Upper lobe of right lung (tissue), 1 donor: ENCODE measurements around the gene METTL9. TPM values are rescaled to one million over a fixed set of nuclear protein-coding genes. Genes with fewer than 3 reads are reported as not detected.
"Not testable (repeated sequence)": the region's sequence is repeated elsewhere in the genome, so short reads cannot be mapped to it uniquely, and the experiment has no call there.

Experiments used
- ATAC-seq: fragments of 200-7000 bp; cut with Tn5 transposase; one replicate; pipeline ENCODE4 v1.9.1; 2020; ENCODE audit warnings: mild to moderate bottlenecking, moderate library complexity
- DNase-seq: peaks from one replicate; pipeline ENCODE4 v3.0.0-alpha.2; 2020
- H3K27ac ChIP-seq: fragments of 200-600 bp; one replicate; pipeline ENCODE4 v1.8.0; 2022
- H3K27me3 ChIP-seq: fragments of 200-600 bp; one replicate; pipeline ENCODE4 v1.8.0; 2022; ENCODE audit warnings: mild to moderate bottlenecking
- H3K36me3 ChIP-seq: fragments of 200-600 bp; one replicate; pipeline ENCODE4 v1.8.0; 2022
- H3K4me1 ChIP-seq: fragments of 200-600 bp; one replicate; pipeline ENCODE4 v1.8.0; 2022
- H3K4me3 ChIP-seq: fragments of 200-600 bp; one replicate; pipeline ENCODE4 v1.8.0; 2022; ENCODE audit warnings: mild to moderate bottlenecking
- H3K9me3 ChIP-seq: fragments of 200-600 bp; one replicate; pipeline ENCODE4 v1.8.0; 2022
- CTCF ChIP-seq: fragments of 200-600 bp; IDR thresholded peaks from one replicate; pipeline ENCODE4 v1.8.0; 2022; ENCODE audit warnings: antibody characterized with exemption
- intact Hi-C: fragments of 100-400 bp; cut with DNase I; formaldehyde crosslinking; loops from one replicate; pipeline ENCODE4 v1.11.0; 2022
- total RNA-seq: library from RNA; stranded (reverse); fragmentation: NEBNext Ultra II Directional; extraction: Animal tissue kit (Norgen Biotek cat#: 25700); gene quantifications from one replicate; pipeline ENCODE4 v1.2.1, GENCODE V29; 2021
- donor health status: DM: no; HTN: yes; CAD: no; lungs with severe emphysema.

METTL9 gene
- total RNA-seq, 1 donor from 2014 or later, result 84.0 TPM

DNA sequence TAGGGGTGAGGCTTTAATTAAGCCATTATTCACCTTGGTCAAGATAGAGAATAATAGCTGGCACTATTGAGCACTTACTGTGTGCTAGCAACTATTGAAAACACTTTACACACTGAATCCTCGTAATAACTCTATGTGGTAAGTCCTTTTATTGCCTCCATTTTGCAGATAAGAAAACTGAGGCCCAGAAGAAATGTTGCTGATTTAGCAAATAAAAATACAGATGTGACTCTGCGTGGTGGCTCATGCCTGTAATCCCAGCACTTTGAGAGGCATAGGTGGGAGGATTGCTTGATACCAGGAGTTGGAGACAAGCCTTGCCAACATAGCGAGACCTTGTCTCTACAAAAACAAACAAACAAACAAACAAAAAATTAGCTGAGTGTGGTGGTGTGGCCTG, 83.8 kb downstream of the METTL9 start:
- no peak for TF ChIP-seq CTCF
- Histone ChIP-seq H3K4me1 (no peaks in the 10 kb centered on the region), H3K27me3 (no peaks in the 10 kb centered on the region), H3K36me3 (no peaks in the 10 kb centered on the region), H3K9me3 (no peaks in the 10 kb centered on the region), H3K4me3 (no peak overlapping the region), H3K27ac (no peak overlapping the region)
- no peak for DNase-seq
- intact Hi-C loops, result no loop called here
- no peak for ATAC-seq

- ATAC-seq, result peak; percentile 49
These were observed 84.8 kb downstream of the METTL9 start for GRCh38 chr16:21684199-21684598.

GRCh38 chr16:21685034-21685455, 85.7 kb downstream of the METTL9 start:
- Histone ChIP-seq H3K36me3 (no peaks in the 10 kb centered on the region), H3K4me1 (no peaks in the 10 kb centered on the region), H3K27me3 (no peaks in the 10 kb centered on the region), H3K4me3 (no peak overlapping the region), H3K9me3 (no peaks in the 10 kb centered on the region), H3K27ac (no peak overlapping the region)
- no peak for DNase-seq
- intact Hi-C loops, result no loop called here
- no peak for ATAC-seq
- TF ChIP-seq CTCF, result no peak

More at GRCh38 chr16:21684199-21684598, 84.8 kb downstream of the METTL9 start:
- no peak for DNase-seq
- H3K4me1 ChIP-seq, result no peaks in the 10 kb centered on the region
- H3K4me3 ChIP-seq, result no peak overlapping the region
- no peaks in the 10 kb centered on the region for H3K27me3 ChIP-seq
- H3K36me3 ChIP-seq, result no peaks in the 10 kb centered on the region
- no peak overlapping the region for H3K27ac ChIP-seq
- H3K9me3 ChIP-seq, result no peaks in the 10 kb centered on the region
- intact Hi-C loops, result no loop called here
- TF ChIP-seq CTCF, result peak; percentile 45

GRCh38 chr16:21689107-21689506, 89.7 kb downstream of the METTL9 start:
- H3K27ac ChIP-seq, result no peak overlapping the region
- no peaks in the 10 kb centered on the region for H3K36me3 ChIP-seq
- intact Hi-C loops, result no loop called here

DNA sequence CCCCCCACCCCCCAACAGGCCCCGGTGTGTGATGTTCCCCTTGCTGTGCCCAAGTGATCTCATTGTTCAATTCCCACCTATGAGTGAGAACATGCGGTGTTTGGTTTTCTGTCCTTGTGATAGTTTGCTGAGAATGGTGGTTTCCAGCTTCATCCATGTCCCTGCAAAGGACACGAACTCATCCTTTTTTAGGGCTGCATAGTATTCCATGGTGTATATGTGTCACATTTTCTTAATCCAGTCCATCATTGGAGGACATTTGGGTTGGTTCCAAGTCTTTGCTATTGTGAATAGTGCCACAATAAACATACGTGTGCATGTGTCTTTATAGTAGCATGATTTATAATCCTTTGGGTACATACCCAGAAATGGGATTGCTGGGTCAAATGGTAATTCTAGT, 91.6 kb downstream of the METTL9 start:
- H3K27ac ChIP-seq, H3K27me3 ChIP-seq, H3K4me1 ChIP-seq, H3K9me3 ChIP-seq, DNase-seq, H3K36me3 ChIP-seq, intact Hi-C loops, ATAC-seq, H3K4me3 ChIP-seq: not testable (repeated sequence)

More at GRCh38 chr16:21689107-21689506, 89.7 kb downstream of the METTL9 start:
- no peak for TF ChIP-seq CTCF
- Histone ChIP-seq H3K4me1 (no peaks in the 10 kb centered on the region), H3K9me3 (no peaks in the 10 kb centered on the region), H3K4me3 (no peak overlapping the region), H3K27me3 (no peaks in the 10 kb centered on the region)
- DNase-seq, result no peak
- ATAC-seq, result no peak

DNA sequence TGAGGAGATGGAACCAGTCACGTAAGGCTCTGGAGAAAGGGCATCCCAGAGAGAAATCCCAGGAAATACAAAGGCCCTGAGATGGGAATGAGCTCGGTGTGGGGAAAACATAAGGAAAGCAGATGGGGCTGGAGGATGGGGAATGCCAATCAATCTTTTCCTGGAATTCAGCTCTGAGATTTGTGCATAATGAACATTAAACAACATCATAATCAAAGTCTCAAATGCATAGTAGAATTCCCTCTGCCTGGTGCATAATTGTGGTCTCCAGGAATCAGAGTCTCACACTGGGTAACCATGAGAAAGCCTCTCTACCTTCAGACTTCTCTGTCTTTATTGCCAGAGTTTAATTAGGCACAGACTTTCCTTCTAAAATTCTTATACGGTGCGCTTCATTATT, 95.2 kb downstream of the METTL9 start:
- ATAC-seq (no peak), DNase-seq (no peak)
- intact Hi-C loops, result no loop called here
- Histone ChIP-seq H3K4me1 (no peaks in the 10 kb centered on the region), H3K9me3 (no peaks in the 10 kb centered on the region), H3K27me3 (no peaks in the 10 kb centered on the region), H3K4me3 (no peak overlapping the region), H3K36me3 (no peaks in the 10 kb centered on the region), H3K27ac (no peak overlapping the region)
- TF ChIP-seq CTCF, result no peak
